GM12873 (cell line): ENCODE measurements around the gene PRRT1.

ENCODE experiments used
- CTCF ChIP-seq: IDR thresholded peaks from 2 replicates; pipeline ENCODE4 v1.5.1; 2012; ENCODE audit warnings: low read depth, mild to moderate bottlenecking, moderate library complexity, low read length, control low read depth; ENCODE audit not compliant: insufficient read depth; ENCODE audit errors: missing control alignments

PRRT1 gene

GRCh38 chr6:32173051-32173727 lies 21.4 kb upstream of the PRRT1 start:
- no peak for TF ChIP-seq CTCF

DNA sequence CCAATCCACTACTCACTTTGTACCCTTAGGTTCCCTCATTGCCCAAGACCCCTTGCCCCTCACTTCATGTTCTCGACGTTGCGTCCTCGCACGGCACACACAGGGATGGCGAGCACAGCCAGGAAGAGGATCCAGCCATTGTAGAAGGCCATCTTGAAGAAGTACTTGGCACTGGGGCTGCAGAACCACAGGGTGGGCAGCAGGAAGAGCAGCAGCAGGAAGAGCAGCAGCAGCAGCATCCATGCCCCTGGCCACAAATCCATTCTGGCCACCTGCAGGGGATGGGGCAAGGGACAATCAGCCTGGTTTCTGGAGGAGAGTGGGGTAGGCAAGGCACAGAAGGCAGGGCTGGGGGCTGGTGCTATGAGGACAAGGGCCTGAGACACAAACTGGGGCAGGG lies 19.5 kb upstream of the PRRT1 start:
- TF ChIP-seq CTCF = no peak

- no peak for TF ChIP-seq CTCF
Observed at GRCh38 chr6:32170294-32170693, 18.6 kb upstream of the PRRT1 start.

DNA sequence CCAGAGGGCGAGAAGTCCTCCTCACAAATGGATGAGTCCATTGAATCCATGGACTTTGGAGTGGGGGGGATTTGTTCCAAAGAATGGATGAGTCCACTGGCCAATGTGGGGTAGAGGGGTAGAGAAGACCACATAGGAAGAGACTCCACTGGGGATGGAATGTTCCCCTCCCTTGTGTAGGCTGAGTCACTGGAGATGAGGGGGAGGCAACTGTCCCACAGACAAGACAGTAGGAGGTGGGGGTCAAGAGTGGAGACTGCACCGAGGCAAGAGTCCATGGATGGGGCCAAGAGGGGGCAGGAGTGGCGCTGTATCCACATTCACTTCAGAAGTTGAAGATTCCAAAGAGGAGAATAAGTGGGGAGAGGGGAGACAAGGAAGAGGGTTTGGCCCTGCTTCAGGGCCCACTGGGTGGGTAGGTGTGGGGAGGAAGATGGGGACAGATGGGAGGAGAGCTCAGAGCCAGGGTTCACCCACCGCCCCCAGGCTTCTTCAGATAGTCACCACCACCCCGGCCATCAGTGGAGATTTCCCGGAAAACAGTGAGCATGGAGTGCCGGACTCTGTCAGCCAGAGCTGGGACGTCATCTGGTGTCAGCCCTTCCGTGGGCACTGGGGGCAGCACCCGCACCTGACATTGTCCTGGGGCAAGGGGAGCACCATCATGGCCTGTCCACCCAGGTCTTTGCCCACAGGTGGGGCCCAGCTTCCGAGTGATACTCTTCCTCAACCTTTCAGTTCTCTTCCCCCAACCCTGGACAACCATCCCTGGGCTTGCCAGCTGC lies 17.3 kb upstream of the PRRT1 start:
- TF ChIP-seq CTCF = no peak

DNA sequence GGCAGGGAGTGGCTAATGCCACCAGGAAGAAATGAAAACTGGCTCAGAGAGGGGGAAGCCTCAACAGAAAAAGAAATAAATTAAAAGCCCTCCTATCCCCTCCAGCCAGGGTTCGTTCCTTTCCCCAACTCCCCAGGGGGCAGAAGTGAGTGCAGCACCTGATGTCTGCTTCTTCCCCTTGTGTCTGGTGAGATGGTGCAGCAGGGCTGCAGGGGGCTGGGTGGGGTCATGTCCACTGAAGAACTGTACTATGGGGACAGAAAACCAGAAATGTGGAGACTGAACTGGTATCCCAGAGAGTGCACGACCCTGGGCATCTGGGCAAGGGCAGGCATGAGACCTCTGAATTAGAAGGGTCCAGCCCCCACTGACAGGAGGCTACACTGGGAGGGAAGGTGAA lies 16.6 kb upstream of the PRRT1 start:
- TF ChIP-seq CTCF = no peak

- TF ChIP-seq CTCF = no peak
Observed at GRCh38 chr6:32167761-32168262, 16.1 kb upstream of the PRRT1 start.

DNA sequence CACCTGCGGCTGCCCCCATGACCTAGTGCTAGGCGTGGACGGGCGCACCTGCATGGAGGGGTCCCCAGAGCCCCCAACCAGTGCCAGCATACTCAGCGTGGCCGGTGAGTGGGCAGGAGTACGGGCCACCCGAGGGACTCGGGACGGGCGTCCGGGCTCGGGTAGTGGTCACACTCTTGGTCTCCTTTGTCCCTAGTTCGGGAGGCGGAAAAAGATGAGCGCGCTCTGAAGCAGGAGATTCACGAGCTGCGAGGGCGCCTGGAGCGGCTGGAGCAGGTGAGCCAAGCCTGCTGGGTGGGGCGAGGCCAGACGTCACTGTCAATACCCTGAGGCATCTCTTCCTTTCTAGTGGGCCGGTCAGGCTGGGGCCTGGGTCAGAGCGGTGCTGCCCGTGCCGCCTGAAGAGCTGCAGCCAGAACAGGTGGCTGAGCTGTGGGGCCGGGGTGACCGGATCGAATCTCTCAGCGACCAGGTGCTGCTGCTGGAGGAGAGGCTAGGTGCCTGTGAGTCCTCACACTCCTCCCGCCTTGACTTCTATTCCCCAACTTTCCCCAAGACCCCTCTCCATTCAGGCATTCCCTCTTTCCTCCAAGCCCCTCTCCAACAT lies 15.5 kb upstream of the PRRT1 start:
- TF ChIP-seq CTCF = no peak
